ENCODE measurements around the gene FAM9A. TPM values are rescaled to one million over a fixed set of nuclear protein-coding genes. Genes with fewer than 3 reads are reported as not detected.

FAM9A gene
- total RNA-seq, 1 experiment from 2014 or later: not detected

Other genes starting within 250 kb of the FAM9A start
- gene ANOS1, start 69.2 kb downstream of the FAM9A start, total RNA-seq (2014; rRNA removed; shearing (Covaris generic)): 69.3 and 70.8 TPM in 2 replicates
- gene FAM9B, start 232.7 kb upstream of the FAM9A start, total RNA-seq (2014; rRNA removed; shearing (Covaris generic)): 0.03 TPM in 1 of 2 replicates, not detected in the other

Measured in H7 (cell line).